ENCODE data around the gene ZNF710. TPM values are rescaled to one million over a fixed set of nuclear protein-coding genes. Genes with fewer than 3 reads are reported as not detected.

ZNF710 gene
- total RNA-seq, 4 donors from 2014 or later, result 27.3 to 43.4 (median 35.6) TPM

DNA sequence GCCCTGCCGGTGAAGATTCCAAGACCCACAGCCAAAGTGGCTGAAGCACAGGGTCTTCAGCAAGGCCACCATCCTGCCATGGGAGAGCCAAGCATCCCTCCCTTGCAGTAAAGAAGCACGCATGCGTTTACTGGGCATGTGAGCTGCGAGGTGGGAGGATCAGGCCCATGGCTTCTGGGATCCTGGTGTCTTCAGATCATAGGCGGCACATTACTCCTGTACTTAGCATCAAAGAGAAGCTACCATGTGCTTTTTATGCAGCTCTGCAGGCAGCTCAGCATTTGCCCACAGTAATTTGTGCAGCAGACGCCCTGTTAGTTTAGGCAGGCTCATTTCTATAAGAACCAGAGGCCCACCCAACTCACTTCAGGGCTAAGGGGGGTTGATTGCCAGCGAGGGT lies 55.4 kb downstream of the ZNF710 start:
- Histone ChIP-seq H3K4me3 (no peak overlapping the region), H3K27ac (no peak overlapping the region), H3K27me3 (no peaks in the 10 kb centered on the region), H3K9me3 (no peaks in the 10 kb centered on the region), H3K4me1 (peaks cover 14 to 39% (median 23%) of the 10 kb centered on the region in 4 donors), H3K36me3 (no peaks in the 10 kb centered on the region)
- in situ Hi-C loops (cut with MboI; ENCODE audit: low pct_ligation_motif_present in 1 of 4, low pct_unique_long_range_greater_than_20kb in 1 of 4, low sequenced_read_pairs in 3 of 4) (no loop called here), intact Hi-C loops (cut with DNase I; ENCODE audit: low total_unique reads) (loop anchor here (5.0 kb wide), 1 partner anchor 144 kb away; the partner anchor contains the start of gene ARPIN)
- TF ChIP-seq, protein P1, sequence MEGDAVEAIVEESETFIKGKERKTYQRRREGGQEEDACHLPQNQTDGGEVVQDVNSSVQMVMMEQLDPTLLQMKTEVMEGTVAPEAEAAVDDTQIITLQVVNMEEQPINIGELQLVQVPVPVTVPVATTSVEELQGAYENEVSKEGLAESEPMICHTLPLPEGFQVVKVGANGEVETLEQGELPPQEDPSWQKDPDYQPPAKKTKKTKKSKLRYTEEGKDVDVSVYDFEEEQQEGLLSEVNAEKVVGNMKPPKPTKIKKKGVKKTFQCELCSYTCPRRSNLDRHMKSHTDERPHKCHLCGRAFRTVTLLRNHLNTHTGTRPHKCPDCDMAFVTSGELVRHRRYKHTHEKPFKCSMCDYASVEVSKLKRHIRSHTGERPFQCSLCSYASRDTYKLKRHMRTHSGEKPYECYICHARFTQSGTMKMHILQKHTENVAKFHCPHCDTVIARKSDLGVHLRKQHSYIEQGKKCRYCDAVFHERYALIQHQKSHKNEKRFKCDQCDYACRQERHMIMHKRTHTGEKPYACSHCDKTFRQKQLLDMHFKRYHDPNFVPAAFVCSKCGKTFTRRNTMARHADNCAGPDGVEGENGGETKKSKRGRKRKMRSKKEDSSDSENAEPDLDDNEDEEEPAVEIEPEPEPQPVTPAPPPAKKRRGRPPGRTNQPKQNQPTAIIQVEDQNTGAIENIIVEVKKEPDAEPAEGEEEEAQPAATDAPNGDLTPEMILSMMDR (IDR thresholded peaks at IDR 0.05), result no peak
- TF ChIP-seq POLR2AphosphoS5 (IDR thresholded peaks at IDR 0.05) (no peak), EP300 (IDR thresholded peaks at IDR 0.05; ENCODE audit: low read depth) (no peak), POLR2A (IDR thresholded peaks at IDR 0.05) (no peak)
- 100% methylated on average over 2 to 5 of the region's 7 CpGs for WGBS, 2 donors (ENCODE audit: low coverage in 1 of 2)
- no peak for DNase-seq

DNA sequence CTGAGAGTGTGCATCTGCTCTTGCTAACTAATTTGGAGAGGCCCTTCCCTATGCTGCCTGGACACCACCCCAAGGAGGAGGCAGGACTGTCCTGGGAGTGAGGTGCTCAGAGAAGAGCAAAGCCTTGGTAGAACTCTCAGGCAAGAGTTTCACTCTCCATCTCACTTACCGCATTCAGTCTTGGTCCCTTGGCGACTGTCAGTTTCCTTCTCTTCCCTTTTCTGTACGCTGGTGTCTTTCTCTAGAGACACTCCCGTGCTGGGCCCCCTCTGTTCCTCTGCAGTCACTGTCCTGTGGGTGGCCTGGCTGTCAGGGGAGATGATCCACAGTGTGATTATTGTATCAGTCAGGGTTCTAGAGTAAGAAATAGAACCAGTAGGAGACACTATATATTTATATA lies 57.2 kb downstream of the ZNF710 start:
- H3K36me3 ChIP-seq, result no peaks in the 10 kb centered on the region
- in situ Hi-C loops (cut with MboI; ENCODE audit: low pct_ligation_motif_present in 1 of 4, low pct_unique_long_range_greater_than_20kb in 1 of 4, low sequenced_read_pairs in 3 of 4) (no loop called here), intact Hi-C loops (cut with DNase I; ENCODE audit: low total_unique reads) (loop anchor here (5.0 kb wide), 1 partner anchor 146 kb away; the partner anchor contains the start of gene ARPIN)
- DNase-seq, result no peak
- TF ChIP-seq, protein P1 (IDR thresholded peaks at IDR 0.05), result no peak
- TF ChIP-seq POLR2A (IDR thresholded peaks at IDR 0.05), result no peak
- TF ChIP-seq EP300 (IDR thresholded peaks at IDR 0.05; ENCODE audit: low read depth), result no peak
- no peak for TF ChIP-seq POLR2AphosphoS5 (IDR thresholded peaks at IDR 0.05)
- peak overlapping the region; percentile 80 to 86 (median 83) for H3K27ac ChIP-seq
- H3K4me1 ChIP-seq, result peaks cover 32 to 57% (median 40%) of the 10 kb centered on the region in 4 donors
- H3K4me3 ChIP-seq, result no peak overlapping the region
- H3K9me3 ChIP-seq, result no peaks in the 10 kb centered on the region
- no peaks in the 10 kb centered on the region for H3K27me3 ChIP-seq
- 53 to 85% methylated on average over 2 to 4 of the region's 4 CpGs for WGBS, 2 donors (ENCODE audit: low coverage in 1 of 2)

DNA sequence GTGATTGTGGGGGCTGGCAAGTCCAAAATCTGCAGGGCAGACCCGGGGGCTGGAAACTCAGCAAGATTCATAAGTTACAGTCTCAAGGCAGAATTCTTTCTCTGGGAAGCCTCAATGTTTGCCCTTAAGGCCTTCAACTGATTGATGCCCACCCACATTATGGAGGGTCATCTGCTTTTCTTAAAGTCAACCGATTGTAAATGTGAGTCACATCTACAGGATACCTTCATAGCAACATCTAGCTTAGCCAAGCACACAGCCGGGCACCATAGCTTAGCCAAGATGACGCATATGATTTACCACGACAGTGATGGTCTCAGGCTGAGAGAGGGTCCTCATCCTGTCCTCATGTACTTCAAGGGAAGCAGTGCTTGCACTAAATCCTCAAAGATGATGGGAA lies 57.7 kb downstream of the ZNF710 start:
- peaks cover 34 to 60% (median 41%) of the 10 kb centered on the region in 4 donors for H3K4me1 ChIP-seq

DNA sequence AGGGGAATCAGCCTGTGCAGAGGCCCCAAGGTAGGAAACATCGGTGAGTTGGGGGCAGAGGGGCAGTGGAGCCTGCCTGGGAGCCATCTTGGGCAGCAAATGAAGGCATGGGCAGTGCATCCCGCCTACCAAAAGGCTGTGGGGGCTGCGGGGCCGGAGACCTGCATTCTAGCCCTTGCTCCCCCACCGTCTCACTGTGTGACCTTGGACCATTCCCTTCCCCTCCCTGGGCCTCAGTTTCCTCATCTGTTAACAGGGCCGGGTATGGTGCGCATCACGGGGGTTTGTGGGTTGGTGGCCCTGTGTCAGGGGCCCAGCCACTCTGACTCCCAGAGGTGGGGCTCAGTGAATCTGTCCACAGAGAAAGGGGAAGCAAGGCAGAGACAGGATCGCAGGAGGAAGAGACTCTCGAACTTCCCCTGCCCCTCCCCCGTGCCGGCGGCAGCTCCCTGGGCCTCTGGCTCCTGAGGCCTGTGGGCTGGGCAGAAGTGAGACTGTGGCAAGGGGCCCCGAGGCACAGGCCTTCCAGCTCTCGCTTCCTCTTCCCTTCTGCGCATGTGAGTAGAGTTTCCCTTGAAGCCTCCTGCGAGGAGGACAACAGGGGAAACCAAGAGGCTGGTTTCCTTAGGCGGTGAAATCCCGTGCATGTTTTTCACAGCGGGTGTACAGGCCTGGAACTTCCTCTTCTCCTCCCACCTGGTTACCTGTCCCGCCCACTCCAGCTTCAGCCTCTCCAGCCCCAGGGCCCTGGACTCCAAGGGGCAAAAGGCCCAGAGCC lies 58.3 kb downstream of the ZNF710 start:
- DNase-seq, result peak; percentile 88
- 43% methylated on average over 20 of the region's 21 CpGs; no CpG with 5 or more reads in 1 of the 2 donors for WGBS, 2 donors (ENCODE audit: low coverage in 1 of 2)
- intact Hi-C loops (cut with DNase I; ENCODE audit: low total_unique reads), result loop anchor here (5.0 kb wide), 1 partner anchor 147 kb away; the partner anchor contains the start of gene ARPIN

More for the DNA sequence above, 57.7 kb downstream of the ZNF710 start:
- peak overlapping the region; percentile 80 to 86 (median 83) for H3K27ac ChIP-seq
- H3K4me3 ChIP-seq, result no peak overlapping the region
- no peaks in the 10 kb centered on the region for H3K9me3 ChIP-seq
- WGBS, 2 donors (ENCODE audit: low coverage in 1 of 2), result 86% methylated on average over 5 of the region's 5 CpGs; no CpG with 5 or more reads in 1 of the 2 donors
- H3K36me3 ChIP-seq, result no peaks in the 10 kb centered on the region
- no peaks in the 10 kb centered on the region for H3K27me3 ChIP-seq
- in situ Hi-C loops (cut with MboI; ENCODE audit: low pct_ligation_motif_present in 1 of 4, low pct_unique_long_range_greater_than_20kb in 1 of 4, low sequenced_read_pairs in 3 of 4) (no loop called here), intact Hi-C loops (cut with DNase I; ENCODE audit: low total_unique reads) (loop anchor here (5.0 kb wide), 1 partner anchor 146 kb away; the partner anchor contains the start of gene ARPIN)
- no peak for TF ChIP-seq POLR2A (IDR thresholded peaks at IDR 0.05)
- TF ChIP-seq, protein P1 (IDR thresholded peaks at IDR 0.05), result no peak
- no peak for TF ChIP-seq EP300 (IDR thresholded peaks at IDR 0.05; ENCODE audit: low read depth)
- TF ChIP-seq POLR2AphosphoS5 (IDR thresholded peaks at IDR 0.05), result no peak
- DNase-seq, result no peak

More for the DNA sequence above, 58.3 kb downstream of the ZNF710 start:
- no peaks in the 10 kb centered on the region for H3K9me3 ChIP-seq
- in situ Hi-C loops (cut with MboI; ENCODE audit: low pct_ligation_motif_present in 1 of 4, low pct_unique_long_range_greater_than_20kb in 1 of 4, low sequenced_read_pairs in 3 of 4), result no loop called here
- H3K27ac ChIP-seq, result peak overlapping the region; percentile 80 to 86 (median 83)
- TF ChIP-seq, protein P1 (IDR thresholded peaks at IDR 0.05), result no peak
- no peak for TF ChIP-seq EP300 (IDR thresholded peaks at IDR 0.05; ENCODE audit: low read depth)
- TF ChIP-seq POLR2A (IDR thresholded peaks at IDR 0.05), result peak; percentile 42
- TF ChIP-seq POLR2AphosphoS5 (IDR thresholded peaks at IDR 0.05), result peak in 2 of 3 donors; percentile 30 to 55
- H3K4me1 ChIP-seq, result peaks cover 34 to 62% (median 43%) of the 10 kb centered on the region in 4 donors
- H3K27me3 ChIP-seq, result no peaks in the 10 kb centered on the region
- H3K4me3 ChIP-seq, result no peak overlapping the region
- no peaks in the 10 kb centered on the region for H3K36me3 ChIP-seq
